Fibroblast of skin of left quadriceps (primary cell): ENCODE measurements around the gene SMIM35.
"Not testable (repeated sequence)": the region's sequence is repeated elsewhere in the genome, so short reads cannot be mapped to it uniquely, and the experiment has no call there.

Experiments
- DNase-seq, 2 experiments: peaks; one replicate each; pipeline ENCODE4 v3.0.0-alpha.2; 2013; ENCODE audit warnings: low read depth in 2 of 2

Gene SMIM35

DNA sequence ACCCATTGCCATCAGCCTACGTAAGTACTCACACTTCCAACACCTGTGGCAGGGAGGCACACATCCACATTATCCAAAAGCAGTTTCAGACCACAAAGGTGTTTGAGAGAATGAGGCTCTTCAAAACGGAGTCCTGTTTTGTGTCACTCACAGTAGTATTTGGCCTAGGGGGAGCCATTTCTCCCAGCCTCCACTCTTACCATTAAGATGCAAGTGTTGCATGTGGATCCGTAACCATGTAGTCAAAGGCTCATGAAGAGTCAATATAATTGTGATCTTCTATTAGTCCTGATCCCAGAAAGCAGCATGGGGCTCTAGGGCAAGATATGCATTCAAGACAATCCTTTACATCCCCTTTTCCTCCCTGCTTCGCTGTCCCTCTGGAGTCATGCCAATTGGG is 59.1 kb downstream of the SMIM35 start:
- no peak for DNase-seq

DNA sequence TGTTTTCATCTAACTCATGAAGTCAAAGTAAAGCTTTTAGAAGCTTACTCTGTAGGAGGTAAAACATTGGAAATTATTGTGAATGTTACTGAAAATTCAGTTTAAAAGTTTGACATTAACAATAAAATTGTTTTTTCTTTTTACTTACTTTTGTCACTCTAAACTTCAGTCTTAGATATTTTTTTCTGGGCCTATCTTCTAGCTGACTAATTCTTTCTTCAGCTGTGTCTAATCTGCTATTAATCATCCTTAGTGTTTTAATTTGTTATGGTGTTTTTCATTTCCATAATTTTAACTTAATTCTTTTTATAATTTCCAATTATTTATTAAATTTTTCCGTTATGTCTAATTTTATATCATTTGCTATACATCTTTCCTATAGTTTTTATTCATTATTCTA is 65.6 kb downstream of the SMIM35 start:
- no peak for DNase-seq

DNA sequence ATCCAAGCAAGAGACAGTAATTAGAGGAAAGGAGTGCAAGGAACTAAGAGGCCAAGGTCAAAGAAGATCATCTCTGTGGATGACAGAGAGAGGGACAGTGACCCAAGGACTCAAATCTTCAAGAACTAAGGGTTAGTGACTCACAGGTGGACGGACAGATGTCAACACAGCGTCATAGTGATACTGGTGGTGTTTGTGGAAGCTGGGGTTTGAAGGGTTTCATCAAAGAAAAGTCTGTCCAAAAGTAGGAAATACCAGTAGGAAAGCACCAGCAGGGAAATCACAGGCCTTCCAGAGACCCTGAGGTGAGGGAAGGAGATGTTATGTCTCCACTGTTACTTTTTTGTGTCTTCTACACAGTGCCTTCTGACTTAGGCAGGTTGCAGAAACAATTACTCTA is 68.4 kb downstream of the SMIM35 start:
- no peak for DNase-seq

DNA sequence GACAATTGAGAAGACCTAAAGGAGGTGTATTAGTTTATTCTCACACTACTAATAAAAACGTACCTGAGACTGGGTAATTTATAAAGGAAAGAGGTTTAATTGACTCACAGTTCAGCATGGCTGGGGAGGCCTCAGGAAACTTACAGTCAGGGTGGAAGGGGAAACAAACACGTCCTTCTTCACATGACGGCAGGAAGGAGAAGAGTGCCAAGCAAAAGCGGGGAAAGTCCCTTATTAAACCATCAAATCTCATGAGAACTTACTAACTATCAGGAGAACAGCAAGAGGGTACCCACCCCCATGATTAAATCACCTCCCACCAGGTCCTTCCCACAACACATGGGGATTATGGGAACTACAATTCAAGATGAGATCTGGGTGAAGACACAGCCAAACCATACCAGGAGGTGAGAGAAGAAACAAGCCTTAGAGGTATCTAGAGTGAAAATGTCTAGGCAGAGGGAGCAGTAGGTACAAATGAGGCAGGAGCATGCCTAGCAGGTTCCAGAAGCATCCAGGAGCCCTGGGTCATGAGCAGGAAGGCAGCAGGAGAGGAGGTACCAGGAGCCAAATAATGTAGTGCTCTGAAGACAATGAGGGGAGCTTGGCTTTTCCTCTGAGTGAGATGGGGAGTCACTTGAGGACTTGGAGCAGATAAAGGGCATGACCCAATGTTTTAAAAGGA is 69.0 kb downstream of the SMIM35 start:
- DNase-seq = no peak

DNA sequence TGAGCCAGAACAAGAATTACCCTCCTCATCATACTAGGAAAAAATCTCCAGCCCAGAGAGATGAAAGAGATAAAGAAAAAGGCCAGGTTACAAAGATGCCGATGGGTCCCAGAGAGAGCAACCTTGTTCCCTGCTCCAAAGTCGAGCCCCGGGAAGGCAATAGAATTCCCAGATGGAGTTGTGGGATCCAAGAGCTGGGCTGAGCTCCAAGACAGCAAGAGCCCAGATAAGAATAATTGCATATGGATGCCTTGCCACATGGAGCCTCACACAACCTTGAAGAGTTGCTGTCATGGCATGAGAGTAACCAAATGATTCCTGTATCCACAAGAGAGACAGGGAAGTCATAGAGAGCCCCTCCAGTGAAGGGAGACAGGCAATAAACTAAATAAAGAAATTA is 69.7 kb downstream of the SMIM35 start:
- no peak for DNase-seq

DNA sequence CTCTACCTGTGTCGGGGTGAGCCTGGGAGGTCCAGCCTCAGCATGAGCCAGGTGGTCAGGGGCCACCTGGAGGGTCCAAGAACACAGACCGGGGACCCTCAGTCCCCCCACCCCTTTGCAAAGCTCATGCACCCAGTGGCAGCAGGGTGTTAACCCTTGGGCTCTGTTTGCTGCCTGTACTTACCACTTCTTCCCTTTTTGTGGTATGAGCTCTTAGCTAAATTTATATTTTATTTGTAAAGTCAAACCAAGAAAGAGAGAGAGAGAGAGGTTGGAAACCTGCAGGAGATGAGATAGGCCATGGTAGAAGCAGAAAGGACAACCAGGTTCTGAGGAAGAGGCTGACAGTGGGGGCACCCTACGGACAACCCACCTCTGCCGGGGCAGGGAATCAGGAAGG is 70.7 kb downstream of the SMIM35 start:
- no peak for DNase-seq

DNA sequence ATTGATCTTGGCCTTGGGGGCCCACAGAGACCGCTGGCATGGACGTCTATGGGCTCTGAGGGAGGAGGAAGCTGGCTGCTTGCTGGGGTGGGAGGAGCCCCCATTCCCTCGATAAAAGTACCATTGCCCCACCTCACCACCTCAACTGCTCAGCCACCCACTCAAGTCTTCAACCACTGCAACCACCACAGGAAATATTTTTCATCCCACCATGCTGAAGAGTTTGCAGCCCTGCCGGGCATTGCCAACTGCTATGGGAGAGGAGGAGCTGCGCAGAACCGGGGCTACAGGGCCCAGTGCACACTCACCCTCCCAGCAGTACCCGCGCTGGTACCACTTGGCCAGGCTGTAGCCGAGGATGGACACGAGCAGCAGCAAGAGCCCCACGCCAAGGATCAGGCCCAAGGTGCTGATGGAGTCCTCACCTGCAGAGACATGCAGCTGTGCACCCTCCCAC is 71.3 kb downstream of the SMIM35 start:
- no peak for DNase-seq

DNA sequence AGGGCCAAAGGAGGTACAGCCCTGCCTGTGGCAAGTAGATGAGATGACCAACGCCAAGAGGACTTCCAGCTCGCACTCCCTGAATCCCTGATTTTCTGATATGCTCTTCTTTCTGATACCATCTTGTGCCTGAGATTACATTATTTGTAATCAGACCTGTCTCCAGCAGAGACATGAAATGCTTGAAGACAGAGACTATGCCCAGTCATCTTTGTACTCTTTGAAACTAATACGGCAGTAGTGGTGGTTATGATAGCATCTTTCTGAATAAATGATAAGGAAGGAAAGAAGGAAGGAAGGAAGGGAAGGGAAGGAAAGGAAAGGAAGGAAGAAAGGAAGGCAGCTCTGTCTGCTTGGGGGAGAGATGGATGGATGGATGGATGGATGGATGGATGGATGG is 72.7 kb downstream of the SMIM35 start:
- DNase-seq = no peak

DNA sequence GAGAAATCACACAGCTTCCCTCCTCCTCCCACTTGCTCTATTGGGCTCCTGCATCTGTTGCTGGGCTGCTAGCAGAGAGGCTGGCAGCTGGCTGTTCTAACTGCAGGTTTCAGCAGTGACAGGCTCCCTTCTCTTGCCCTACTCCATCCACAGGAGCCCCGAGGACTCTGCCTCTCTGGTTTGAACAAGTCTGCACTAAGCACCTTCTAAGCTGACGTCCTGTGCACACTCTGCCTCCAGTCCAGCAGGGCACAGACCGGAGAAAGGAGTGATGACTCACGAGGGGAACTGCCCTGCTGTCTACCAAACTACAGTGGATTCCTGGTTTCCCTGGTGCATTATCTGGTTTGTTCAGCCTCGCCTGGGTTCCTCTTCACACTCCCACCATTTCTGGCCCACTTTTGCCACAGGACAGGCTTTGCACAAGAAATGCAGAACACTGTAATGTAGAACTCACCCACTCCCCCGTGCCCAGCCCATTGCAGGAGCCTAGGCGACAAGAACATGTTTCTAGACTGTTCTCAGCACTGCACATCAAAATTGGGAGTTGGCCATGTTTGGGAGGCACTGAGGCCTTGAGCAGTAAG is 74.6 kb downstream of the SMIM35 start:
- no peak for DNase-seq

DNA sequence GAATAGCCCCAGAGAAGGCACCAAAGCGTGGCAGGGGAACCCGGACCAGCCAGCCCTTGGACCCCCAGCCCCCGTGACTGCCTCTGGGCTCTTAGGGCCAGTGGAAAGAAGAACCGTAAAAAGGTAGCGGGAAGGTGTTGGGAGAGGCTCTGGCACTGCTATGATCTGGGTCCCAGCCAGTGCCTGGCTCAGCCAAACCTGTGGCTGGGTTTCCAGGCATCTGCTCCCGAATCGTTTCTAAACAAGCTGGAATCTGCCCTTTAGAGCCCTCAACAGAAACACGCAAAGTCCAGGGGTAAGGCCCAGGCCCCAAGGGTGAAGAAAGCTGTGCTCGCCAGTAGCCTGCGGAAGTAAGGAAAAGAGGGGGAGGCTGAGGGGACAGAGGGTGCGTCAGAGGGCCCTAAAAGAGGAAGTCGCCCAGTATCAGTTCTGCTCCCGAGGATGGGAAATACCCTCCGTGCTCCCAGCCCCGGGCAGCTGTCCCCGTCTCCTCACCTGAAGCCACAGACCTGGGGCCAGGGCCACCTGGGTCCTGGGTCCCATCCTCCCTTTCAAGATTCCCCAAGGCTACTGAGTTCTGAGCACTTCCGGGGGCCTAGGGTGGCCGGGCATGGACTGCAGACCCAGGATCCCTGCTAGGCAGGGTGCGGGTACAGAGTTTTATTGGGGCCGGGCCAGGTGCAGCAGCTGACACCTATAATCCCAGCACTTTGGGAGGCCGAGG is 75.9 kb downstream of the SMIM35 start:
- DNase-seq = no peak

DNA sequence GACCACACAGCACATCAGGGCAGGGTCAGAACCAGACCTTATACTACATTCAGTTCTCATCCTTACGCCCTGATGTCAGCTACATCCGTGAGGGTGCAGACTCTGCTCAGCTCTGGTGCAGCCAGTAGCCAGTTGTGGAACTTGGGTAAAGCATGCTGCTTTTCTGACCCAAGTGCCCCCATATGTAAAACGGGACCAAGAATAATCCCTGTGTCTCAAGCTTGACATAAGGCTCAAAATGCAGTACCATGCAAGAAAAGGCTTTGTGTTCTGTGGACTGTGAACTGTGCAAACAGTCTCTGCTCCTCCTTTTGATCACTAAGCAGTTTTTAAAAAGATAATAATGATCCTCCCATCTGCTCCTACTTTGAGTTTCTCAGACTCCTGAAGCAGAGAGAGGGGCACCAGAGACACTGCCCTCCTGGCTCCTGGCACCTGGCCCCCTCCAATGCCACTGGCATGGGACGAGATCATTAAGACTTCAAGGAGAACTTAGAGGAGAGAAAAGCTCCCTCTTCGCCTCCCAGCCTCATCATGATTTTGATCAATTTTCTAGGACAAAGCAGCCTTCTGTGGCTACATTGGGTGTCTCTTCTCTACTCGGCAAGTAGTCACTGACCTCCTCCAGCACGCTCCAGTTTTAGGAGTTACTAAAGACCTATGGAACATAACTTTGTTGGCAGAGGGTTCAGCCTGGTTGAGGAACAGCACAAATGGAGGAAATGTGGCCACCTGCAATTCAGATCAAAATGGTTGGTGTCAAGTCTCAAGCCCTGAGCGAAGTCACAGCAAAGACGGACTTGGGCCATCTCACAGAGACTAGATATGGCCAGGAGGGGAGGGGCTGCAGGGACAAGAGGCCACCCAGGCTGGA is 76.7 kb downstream of the SMIM35 start:
- DNase-seq = no peak

DNA sequence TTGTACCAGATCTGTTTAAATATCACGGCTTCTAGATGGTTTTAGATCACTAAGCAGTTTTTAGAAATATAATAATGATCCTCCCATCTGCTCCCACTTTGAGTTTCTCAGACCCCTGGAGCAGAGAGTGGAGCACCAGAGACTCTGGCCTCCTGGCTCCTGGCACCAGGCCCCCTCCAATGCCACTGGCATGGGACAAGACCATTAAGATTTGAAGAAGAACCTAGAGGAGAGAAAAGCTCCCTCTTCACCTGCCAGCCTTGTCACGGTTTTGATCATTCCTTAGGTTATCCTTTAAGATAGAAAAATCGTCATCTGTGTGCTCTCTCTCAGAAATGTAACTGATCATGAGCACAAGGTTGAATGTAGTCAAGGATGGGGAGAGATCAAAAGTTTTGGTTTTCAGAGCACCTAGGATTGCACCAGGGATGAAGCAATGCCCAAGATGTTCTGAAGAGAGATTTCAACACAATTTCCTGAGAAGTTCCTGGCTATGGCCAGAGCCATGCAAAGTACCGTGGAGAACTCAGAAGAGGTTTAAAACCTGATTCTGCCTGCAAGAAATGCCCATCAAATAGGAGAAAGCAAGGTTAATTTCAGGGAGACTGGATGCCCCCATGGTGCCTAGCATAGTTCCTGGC is 78.4 kb downstream of the SMIM35 start:
- no peak for DNase-seq

DNA sequence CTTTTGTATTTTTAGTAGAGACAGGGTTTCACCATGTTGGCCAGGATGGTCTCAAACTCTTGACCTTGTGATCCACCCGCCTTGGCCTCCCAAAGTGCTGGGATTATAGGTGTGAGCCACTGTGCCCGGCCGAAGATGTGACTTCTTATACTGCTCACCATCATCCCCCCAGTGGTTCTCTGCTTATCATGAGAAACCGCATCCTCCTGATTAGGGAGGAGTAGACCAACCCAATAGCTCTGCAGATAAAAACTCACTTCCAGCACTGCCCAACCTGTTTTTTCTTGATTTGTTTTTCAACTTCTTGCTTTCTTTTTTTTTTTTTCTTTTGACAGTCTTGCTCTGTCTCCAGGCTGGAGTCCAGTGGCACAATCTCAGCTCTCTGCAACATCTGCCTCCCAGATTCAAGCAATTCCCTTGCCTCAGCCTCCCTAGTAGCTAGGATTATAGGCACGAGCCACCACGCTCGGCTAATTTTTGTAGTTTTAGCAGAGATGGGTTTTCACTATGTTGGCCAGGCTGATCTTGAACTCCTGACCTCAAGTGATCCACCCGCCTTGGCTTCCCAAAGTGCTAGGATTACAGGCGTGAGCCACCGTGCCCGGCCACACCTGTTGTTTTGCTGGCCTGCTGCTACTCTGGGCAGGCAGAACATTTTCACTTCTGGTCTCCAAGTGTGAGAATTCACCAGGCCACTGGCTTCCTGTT is 79.0 kb downstream of the SMIM35 start:
- DNase-seq = not testable (repeated sequence)

DNA sequence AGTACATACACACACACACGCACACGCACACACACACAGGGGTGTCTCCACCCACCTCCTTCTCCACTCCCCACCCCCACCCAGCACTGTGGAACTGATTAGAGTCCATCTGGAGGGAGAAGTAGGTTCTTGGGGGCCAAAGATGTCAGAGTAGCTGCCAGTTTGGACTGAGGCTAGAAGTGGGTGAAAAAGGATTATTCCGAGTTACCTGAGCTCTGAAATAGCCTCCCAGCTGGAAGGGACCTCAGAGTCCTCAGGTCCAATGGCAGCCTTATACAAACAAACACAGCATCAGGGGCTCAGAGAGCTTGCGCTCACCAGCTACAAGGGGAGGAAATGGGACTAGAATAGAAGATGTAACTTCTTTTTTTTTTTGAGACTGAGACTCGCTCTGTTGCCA is 79.7 kb downstream of the SMIM35 start:
- DNase-seq = no peak

DNA sequence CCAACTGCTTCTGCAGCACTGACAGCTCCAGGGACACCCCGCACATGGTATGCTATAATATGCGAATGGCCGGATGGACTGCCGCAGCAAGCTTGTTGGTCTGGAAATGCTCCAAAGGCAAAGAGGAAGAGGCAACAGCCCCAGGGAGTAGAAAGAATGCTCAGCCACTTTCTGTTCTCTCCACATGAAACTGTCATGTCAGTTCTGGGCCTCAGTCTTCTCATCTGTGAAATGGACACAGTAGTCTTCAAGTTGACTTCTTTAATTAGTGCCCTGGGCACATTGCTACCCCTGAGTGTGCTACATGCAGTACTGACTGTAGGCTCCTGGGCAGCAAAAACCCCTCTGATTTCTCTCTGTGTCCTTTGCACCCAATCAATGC is 80.6 kb downstream of the SMIM35 start:
- no peak for DNase-seq

DNA sequence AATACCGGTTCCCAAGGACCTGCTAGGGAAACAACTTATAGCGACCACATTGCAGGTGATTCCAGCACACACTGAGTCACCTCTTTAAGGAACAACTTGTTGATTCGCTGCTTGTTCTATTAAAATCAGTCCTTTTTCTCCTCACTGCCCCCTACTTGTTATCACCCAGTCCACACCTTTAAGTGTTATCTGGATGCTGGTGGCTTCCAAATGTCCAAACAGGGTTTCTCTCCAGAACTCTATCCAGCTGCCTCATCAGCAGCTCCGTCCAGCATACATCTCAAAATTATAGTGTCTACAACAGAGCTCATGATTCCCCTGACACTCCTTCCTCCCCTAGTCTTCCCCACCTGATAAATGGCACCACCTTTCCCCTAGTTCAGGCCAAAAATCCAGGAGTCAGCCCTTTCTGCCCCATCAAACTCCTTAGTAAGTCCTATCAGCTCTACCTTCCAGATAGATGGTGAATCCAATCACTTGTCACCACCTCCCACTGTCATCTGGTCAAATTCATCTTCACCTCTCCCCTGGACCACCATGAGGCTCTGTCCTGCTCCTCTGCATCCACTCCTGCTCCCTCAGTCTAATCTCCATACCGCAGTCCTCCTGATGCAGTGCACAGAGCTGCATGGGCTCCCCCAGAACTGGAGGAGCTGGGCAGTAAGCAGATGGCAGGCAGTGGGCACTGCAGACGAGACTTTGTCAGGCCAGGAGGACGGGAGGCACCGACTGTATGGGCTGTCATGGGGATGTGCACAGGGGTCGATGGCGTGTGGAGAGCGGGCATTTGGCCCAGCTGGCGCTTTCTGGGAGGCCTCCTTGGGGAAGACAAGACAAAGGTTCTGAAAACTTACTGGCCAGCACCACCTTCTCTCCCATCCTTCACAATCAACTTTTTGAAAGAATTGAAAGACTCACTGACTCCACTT is 81.3 kb downstream of the SMIM35 start:
- no peak for DNase-seq

DNA sequence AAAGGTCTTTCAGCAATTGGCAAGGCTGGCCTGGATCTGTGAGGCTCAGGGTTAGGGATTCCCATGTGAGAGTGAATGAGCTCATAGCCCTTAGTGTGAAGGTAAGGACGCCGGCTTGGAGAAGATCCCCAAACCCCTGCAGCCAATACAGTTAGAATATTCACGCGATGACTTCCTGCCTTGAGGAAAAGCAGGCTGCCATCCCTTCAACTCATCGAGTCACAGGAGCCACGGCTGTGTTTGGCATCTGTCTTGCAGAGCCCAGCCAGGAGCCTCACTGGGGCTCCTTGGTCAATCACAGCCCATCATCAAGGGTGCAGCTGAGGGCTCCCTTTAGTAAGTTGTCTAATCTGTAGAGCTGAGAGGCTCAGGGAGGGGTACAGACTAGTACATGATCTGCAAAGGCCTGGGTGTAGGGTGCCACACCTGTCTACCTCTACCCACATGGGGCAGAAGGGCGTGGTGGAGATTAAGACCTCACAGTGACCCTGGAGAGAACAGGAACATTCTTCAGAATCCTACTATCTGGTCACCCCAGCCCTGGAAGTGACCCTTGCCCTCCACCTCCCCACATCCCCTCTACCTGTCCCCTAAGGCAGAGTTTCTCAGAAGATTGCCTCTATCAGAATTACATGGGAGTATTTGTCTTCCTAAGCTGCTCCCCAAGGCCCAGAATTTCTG is 82.1 kb downstream of the SMIM35 start:
- DNase-seq = no peak

DNA sequence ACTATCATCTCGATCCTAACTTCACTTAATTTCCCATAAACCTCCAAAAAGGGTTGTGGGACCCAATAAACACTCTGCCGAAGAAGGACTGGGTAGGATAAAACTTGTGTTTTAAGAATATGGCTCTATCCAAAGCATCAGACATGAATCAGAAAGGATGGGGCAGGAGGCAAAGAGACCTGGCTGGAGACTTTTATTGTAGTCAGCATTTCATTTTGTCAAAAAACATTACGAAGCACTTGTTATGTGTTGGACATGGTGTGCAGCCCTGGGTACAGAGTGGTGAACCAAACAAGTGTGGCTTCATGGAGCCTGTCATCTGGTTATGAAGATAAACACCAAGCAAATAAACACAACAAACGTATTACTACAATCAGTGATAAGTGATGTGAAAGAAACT is 83.3 kb downstream of the SMIM35 start:
- no peak for DNase-seq
